DLD1 (cell line): ENCODE data around the gene TPTE.
"Not testable (repeated sequence)": the region's sequence is repeated elsewhere in the genome, so short reads cannot be mapped to it uniquely, and the experiment has no call there.

Source experiments
- in situ Hi-C: cut with HindIII; loops from 2 replicates; pipeline ENCODE4 v1.10.0; 2017; ENCODE audit warnings: low sequenced_read_pairs

The TPTE gene

GRCh38 chr21:10521091-10521598 is at the start of gene TPTE:
TPTE (plus strand) TSS chr21:10521583; CDS start chr21:10538724, 17,141 bp downstream.
- in situ Hi-C loops: no loop called here

DNA sequence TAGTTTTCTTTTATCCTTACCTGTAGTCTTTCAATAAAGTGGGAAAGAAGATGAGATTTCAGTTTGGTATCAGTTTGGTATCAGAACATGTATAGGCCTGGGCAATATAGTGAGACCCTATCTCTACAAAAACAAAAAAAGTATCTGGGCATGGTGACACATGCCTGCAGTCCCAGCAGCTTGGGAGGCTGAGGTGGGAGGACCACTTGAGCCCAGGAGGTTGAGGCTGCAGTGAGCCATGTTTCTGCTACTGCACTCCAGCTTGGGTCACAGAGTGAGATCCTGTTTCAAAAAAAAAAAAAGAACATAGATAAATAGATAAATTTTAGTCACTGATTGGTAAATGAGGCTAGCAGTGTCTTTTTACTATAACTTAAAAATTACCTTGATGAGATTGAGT is 49.4 kb upstream of the TPTE start:
- in situ Hi-C loops: not testable (repeated sequence)

DNA sequence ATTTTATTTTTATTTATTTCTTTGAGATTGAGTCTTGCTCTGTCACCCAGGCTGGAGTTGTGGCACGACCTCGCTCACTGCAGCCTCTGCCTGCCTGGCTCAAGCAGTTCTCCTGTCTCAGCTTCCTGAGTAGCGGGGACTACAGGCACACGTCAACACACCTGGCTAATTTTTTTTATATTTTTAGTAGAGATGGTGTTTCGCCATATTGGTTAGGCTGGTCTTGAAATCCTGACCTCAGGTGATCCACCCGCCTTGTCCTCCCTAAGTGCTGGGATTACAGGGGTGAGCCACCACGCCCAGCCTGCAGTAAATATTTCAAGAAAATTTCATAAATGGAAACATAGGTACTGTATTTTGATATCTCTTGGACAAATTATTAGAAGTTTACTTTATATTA is 43.6 kb upstream of the TPTE start:
- in situ Hi-C loops: not testable (repeated sequence)

DNA sequence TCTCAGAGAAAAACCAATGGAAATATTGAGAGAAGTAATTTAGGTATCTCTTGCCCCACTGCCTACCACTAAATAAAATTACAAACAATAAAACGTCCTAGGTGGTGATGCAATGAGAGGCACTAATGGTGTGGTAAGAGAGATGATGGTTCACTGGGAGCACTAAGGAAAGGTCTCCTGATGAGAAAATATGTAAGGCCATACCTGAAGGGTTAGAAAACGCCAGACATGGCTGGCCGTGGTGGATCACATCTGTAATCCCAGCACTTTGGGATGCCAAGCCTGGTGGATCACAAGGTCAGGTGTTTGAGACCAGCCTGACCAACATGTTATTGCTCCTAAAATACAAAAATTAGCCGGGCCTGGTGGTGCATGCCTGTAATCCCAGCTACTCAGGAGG is 41.5 kb upstream of the TPTE start:
- in situ Hi-C loops: not testable (repeated sequence)

GRCh38 chr21:10484864-10485263 is 36.5 kb upstream of the TPTE start:
- in situ Hi-C loops: not testable (repeated sequence)

GRCh38 chr21:10490453-10490852 is 30.9 kb upstream of the TPTE start:
- in situ Hi-C loops: not testable (repeated sequence)

DNA sequence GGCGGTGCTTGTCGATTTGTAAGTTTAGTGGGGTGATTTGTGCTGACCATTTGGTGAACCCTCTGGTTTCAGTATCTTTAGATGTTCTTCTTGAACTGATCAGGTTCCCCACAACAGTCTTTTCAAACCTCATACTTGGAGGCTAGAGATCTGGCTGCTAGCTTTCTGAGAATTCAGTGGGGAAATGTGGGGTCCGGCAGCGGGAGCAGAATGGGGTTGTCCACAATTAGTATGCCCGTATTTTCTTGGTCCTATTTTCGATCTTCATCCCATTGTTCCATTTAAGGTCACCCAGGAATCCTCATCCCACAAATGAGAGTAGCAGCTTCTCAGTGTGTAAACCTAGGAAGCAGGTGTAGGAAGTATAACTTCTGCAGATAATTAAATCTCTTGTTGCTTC is 10.3 kb upstream of the TPTE start:
- in situ Hi-C loops: no loop called here

- in situ Hi-C loops: not testable (repeated sequence)
Observed at GRCh38 chr21:10516889-10517288, 4.5 kb upstream of the TPTE start.

DNA sequence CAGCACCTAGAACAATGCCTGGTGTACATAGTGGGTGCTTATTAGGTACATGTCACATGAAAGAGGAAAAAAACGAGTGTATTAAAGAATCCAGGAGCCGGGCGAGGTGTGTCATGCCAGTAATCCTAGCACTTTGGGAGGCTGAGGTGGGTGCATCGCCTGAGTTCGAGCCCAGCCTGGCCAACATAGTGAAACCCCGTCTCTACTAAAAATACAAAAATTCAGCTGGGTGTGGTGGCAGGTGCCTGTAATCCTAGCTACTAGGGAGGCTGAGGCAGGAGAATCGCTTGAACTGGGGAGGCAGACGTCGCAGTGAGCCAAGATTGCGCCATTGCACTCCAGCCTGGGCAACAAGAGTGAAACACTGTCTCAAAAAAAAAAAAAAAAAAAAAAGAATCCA is 3.5 kb upstream of the TPTE start:
- in situ Hi-C loops: not testable (repeated sequence)

- in situ Hi-C loops: not testable (repeated sequence)
Observed at GRCh38 chr21:10521835-10522500, 585 bp downstream of the TPTE start.

DNA sequence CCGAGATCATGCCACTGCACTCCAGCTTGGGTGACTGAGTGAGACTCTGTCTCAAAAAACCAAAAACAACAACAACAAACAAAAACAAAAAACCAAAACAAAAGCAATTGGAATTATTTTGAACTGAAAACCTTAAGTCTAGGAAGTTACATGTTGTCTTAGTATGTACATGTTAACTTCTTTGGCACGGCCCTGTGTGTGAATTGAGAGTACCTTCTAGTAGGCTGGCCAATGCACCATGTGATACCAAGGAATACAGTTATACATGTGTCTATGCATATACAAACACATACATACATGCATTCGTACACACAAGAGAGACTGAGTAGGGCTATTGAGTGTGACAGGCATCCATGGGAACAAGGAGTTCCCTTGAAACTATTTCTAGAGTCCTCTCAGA is 18.6 kb downstream of the TPTE start:
- in situ Hi-C loops: no loop called here

- in situ Hi-C loops: not testable (repeated sequence)
Observed at GRCh38 chr21:10544376-10544775, 23.0 kb downstream of the TPTE start.

- in situ Hi-C loops: not testable (repeated sequence)
Observed at GRCh38 chr21:10547868-10548267, 26.5 kb downstream of the TPTE start.

GRCh38 chr21:10548331-10548954 is 27.1 kb downstream of the TPTE start:
- in situ Hi-C loops: not testable (repeated sequence)

- in situ Hi-C loops: not testable (repeated sequence)
Observed at GRCh38 chr21:10570803-10571202, 49.4 kb downstream of the TPTE start.

- in situ Hi-C loops: not testable (repeated sequence)
Observed at GRCh38 chr21:10574531-10575310, 53.3 kb downstream of the TPTE start.

DNA sequence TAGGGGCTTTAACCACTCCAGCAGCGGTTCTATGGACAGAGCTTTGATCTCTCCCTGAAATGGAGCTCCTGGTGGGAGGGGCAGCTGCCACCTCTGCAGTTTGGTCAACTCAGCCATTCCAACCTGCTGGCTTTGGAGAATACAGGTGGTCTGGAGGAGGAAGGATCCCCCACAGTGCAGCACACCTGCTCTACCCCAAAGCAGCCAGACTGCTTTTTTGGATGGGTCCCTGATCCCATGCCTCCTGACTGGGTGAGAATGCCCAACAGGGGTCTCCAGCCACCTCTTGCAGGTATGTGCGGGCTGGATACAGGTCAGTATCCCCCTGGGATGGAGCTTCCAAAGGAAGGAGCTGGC is 53.9 kb downstream of the TPTE start:
- in situ Hi-C loops: no loop called here

DNA sequence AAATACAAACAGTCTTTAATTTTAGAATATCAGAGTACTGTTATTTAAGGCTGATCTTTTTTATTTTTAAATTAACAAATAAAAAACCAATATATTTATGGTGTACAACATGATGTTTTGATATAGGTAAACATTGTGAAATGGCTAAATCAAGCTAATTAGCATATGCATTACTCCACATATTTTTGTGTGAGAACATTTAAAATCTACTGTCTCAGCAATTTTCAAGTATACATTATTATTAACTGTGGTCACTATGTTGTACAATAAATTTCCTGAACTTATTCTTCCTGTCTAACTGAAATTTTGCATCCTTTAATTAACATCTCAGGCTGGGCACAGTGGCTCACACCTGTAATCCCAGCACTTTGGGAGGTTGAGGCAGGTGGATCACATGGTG is 57.5 kb downstream of the TPTE start:
- in situ Hi-C loops: not testable (repeated sequence)

GRCh38 chr21:10589115-10589514 is 67.7 kb downstream of the TPTE start:
- in situ Hi-C loops: not testable (repeated sequence)

DNA sequence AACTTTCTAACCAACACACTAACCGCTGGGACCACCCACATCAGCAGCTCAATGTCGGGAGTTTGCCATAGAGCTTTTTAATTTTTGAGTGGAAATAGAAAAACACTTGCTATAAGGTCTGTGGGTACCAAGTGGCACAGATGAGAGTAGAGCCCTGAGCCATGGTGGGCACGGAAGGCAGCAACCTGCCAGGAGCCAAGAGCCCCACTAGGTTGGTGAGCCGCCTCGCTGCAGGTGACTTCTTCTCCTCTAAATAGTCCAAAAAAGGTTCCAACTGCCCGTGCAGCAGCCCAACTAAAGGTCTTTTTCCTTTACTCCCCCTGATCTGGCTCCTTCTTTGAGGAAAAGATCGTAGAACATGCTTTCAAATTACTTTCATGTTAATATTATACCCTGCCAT is 85.7 kb downstream of the TPTE start:
- in situ Hi-C loops: not testable (repeated sequence)

DNA sequence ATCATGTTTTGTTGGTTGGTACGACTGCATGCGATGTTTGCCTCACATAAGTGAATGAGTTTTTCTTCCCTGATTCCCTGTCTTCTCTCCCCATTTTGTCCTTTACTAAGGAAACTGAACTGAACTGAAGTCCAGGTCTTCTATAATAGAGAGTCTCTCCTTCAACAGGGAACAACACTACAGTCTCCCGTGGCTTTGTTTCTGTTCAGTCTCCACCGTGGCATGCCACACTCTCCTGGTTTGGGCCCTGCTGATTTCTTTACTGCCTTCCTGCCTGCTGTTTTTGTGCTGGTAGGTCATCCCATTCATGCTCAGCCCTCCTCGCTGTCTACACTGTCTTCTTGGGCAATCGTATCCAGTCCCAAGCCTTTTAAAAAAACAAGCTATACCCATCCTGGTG is 92.9 kb downstream of the TPTE start:
- in situ Hi-C loops: not testable (repeated sequence)

DNA sequence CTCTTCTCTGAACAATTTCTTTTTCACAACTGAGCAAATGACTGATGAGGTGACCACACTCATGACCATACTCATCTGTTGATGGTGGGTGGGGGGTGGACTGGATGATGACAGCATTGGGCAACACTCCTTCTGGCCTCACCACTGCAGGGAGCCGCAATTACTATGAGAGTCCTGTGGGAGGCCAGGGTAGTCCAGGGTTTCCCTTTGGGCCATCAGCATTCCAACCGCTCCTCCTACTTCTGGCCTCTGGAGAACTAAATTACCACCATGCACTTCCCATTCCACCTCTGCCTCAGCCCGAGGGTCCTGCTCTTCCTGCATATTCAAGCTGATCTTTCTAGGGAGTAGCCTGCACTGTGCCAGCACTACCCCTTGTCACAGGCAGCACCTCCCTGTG is 94.7 kb downstream of the TPTE start:
- in situ Hi-C loops: not testable (repeated sequence)
